T-helper 1 cell treated with Interleukin-12 subunit alpha and Interleukin-12 subunit beta and Interleukin-4 antibody, amounts not matched to agents 30 μg/mL and 1 μg/mL, for 36 hours (primary cell): ENCODE measurements around the gene SIRT5.
A peak's percentile ranks its signal among the peaks of the same experiment; 100 is the strongest.

ENCODE experiments used
- H3K27ac Mint-ChIP-seq: one replicate; pipeline ENCODE4 v1.8.0; 2021; ENCODE audit warnings: mild to moderate bottlenecking, mixed read lengths
- H3K27me3 Mint-ChIP-seq: one replicate; pipeline ENCODE4 v1.8.0; 2021; ENCODE audit warnings: low read depth, mixed read lengths
- H3K36me3 Mint-ChIP-seq: one replicate; pipeline ENCODE4 v1.8.0; 2021; ENCODE audit warnings: low read depth, mixed read lengths
- H3K4me1 Mint-ChIP-seq: one replicate; pipeline ENCODE4 v1.8.0; 2021; ENCODE audit warnings: low read depth, mixed read lengths
- H3K4me3 Mint-ChIP-seq: one replicate; pipeline ENCODE4 v1.8.0; 2021; ENCODE audit warnings: mild to moderate bottlenecking, moderate library complexity, mixed read lengths
- H3K9me3 Mint-ChIP-seq: one replicate; pipeline ENCODE4 v1.8.0; 2021; ENCODE audit warnings: mixed read lengths

The SIRT5 gene

GRCh38 chr6:13615792-13616120 lies 41.4 kb downstream of the SIRT5 start:
- H3K9me3 Mint-ChIP-seq = no peaks in the 10 kb centered on the region
- H3K4me1 Mint-ChIP-seq = peaks cover 44% of the 10 kb centered on the region
- H3K4me3 Mint-ChIP-seq = peak overlapping the region; percentile 97
- H3K36me3 Mint-ChIP-seq = peaks cover 26% of the 10 kb centered on the region
- peak overlapping the region; percentile 96 for H3K27ac Mint-ChIP-seq
- H3K27me3 Mint-ChIP-seq = no peaks in the 10 kb centered on the region

DNA sequence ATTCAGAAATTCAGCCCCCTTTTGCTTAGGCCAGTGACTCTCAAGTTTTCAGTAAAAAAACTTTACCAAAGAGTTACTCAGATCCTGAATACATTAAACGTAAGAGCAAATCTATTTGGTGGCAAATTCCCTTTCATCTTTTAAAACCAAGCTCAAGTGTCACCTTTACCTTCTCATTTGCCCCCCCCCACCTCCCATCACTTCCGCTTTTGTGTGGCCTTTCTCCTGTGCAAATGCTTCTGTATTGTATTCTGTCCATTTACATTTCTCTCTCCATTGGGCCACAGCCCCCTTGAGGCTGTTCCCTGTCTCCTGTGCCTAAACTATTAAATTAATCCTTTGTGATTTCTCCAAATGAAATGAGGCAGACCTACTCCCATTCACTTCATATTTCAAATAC lies 42.7 kb downstream of the SIRT5 start:
- Mint-ChIP-seq H3K27ac (peak overlapping the region; percentile 64), H3K36me3 (peaks cover 31% of the 10 kb centered on the region), H3K9me3 (no peaks in the 10 kb centered on the region), H3K27me3 (no peaks in the 10 kb centered on the region), H3K4me1 (peaks cover 36% of the 10 kb centered on the region), H3K4me3 (peak overlapping the region; percentile 97)

GRCh38 chr6:13624871-13625288 lies 50.5 kb downstream of the SIRT5 start:
- no peaks in the 10 kb centered on the region for H3K9me3 Mint-ChIP-seq

DNA sequence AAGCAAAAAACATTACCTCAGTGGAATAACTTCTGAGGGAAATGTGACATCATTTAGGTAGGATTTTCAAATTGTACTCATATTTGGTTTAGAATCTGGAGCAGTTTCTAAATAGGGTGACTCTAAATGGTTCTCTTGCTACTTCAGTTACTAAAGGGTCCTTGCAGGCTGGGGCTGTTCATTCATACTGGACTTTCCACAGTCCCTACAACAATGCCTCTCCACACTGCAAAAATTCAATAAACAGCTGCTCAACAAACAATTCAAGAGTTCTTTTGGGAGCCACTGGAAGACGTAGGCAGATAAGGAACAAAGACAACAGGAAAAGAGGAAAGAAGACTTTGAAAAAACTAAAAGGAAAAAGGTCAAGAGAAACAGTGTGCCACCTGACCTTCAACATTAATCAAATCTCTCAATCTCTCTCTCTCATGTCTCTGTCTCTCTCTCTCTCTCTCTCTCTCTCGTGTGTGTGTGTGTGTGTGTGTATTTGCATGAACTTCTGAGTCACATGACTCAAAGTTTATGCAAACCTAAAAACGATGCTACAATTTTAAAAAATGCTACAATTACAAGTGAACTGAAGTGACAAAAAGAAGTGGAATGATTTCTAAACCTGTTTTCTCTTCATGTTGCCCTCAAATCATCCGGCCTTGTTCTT lies 55.2 kb downstream of the SIRT5 start:
- no peak overlapping the region for H3K4me3 Mint-ChIP-seq
- no peaks in the 10 kb centered on the region for H3K27me3 Mint-ChIP-seq
- peak overlapping the region; percentile 3 for H3K27ac Mint-ChIP-seq
- no peaks in the 10 kb centered on the region for H3K9me3 Mint-ChIP-seq
- peaks cover 41% of the 10 kb centered on the region for H3K36me3 Mint-ChIP-seq
- H3K4me1 Mint-ChIP-seq = peaks cover 16% of the 10 kb centered on the region

More at GRCh38 chr6:13624871-13625288, 50.5 kb downstream of the SIRT5 start:
- H3K27ac Mint-ChIP-seq = peak overlapping the region; percentile 7
- no peaks in the 10 kb centered on the region for H3K27me3 Mint-ChIP-seq
- peaks cover 12% of the 10 kb centered on the region for H3K4me1 Mint-ChIP-seq
- peaks cover 48% of the 10 kb centered on the region for H3K36me3 Mint-ChIP-seq
- no peak overlapping the region for H3K4me3 Mint-ChIP-seq

DNA sequence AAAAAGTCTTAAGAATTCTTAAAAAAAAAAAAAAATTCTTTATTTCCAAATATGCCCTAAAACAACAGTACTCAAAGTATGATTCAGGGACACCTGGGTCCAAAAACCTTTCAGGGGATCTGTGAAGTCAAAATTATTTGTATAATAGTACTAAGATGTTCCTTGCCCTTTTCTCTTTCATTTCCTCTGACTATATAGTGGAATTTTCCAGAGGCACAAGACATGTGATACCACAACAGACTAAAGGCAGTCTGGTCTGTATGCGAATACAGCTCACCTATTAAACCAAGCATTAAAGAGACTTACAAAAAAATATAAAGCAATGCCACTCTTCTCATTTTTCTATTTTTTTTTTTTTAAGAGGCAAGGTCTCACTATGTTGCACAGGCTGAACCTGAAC lies 56.1 kb downstream of the SIRT5 start:
- Mint-ChIP-seq H3K9me3 (no peaks in the 10 kb centered on the region), H3K27me3 (no peaks in the 10 kb centered on the region), H3K36me3 (peaks cover 41% of the 10 kb centered on the region), H3K27ac (no peak overlapping the region), H3K4me1 (peaks cover 9% of the 10 kb centered on the region), H3K4me3 (no peak overlapping the region)

GRCh38 chr6:13633343-13633742 lies 58.9 kb downstream of the SIRT5 start:
- Mint-ChIP-seq H3K36me3 (peaks cover 48% of the 10 kb centered on the region), H3K27me3 (no peaks in the 10 kb centered on the region), H3K9me3 (no peaks in the 10 kb centered on the region), H3K4me3 (no peak overlapping the region), H3K4me1 (peaks cover 29% of the 10 kb centered on the region), H3K27ac (no peak overlapping the region)

DNA sequence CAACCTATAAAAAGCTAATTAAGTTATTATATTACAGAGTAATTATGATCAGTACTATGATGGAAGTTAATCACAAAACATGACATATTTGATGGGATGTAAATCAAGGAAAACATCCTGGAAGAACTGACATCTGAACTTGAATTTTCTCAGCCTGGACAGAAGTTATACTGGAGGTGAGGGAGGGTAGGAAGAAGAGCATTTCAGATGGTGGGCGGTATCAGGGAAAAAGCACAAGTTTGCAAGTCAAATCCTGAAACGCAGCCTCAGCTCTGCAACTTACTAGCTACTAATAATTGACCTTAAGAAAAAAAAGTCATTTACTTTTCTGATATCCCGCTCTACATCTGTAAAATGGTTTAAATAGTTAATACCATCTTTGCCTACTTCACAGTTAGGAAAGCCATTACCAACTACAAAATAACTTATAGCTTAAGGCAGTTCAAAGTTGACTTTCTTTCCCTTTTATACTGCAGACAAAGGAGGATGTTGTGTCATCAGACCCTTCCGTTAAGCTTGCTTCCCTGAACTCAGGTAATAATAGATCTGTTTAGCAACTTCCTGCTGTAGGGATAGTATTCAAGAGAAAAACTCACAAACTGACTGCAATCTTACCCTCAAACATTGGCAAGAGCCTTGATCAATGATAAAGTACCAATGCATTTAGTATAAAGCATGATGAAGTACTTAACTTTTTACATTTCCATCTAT lies 61.7 kb downstream of the SIRT5 start:
- Mint-ChIP-seq H3K4me3 (peak overlapping the region; percentile 40), H3K27me3 (no peaks in the 10 kb centered on the region), H3K27ac (peak overlapping the region; percentile 28), H3K4me1 (peaks cover 25% of the 10 kb centered on the region), H3K9me3 (no peaks in the 10 kb centered on the region), H3K36me3 (peaks cover 48% of the 10 kb centered on the region)

GRCh38 chr6:13638014-13638413 lies 63.6 kb downstream of the SIRT5 start:
- Mint-ChIP-seq H3K36me3 (peaks cover 39% of the 10 kb centered on the region), H3K4me3 (no peak overlapping the region), H3K27me3 (no peaks in the 10 kb centered on the region), H3K4me1 (peaks cover 22% of the 10 kb centered on the region), H3K27ac (no peak overlapping the region), H3K9me3 (no peaks in the 10 kb centered on the region)

DNA sequence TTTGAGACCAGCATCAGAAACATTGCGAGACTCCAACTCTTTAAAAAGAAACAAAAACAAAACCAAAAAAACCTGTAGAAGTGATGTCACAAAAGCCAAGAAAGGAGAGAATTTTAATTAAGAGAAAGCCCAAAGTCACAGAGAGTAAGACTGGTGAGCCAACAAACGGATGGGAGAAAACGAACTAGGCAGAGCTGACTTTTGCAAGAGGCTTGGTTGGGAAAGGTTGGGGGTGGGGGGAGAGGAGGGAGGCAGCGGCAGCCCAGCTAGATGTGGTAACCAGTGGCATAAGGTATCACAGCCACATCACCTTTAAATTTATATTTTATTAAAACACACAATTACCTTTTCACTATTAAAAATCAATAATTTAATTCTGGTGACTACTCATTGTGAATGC lies 64.2 kb downstream of the SIRT5 start:
- Mint-ChIP-seq H3K4me3 (no peak overlapping the region), H3K27ac (no peak overlapping the region), H3K27me3 (no peaks in the 10 kb centered on the region), H3K9me3 (no peaks in the 10 kb centered on the region), H3K4me1 (peaks cover 25% of the 10 kb centered on the region), H3K36me3 (peaks cover 45% of the 10 kb centered on the region)

GRCh38 chr6:13641315-13641714 lies 66.9 kb downstream of the SIRT5 start:
- H3K4me3 Mint-ChIP-seq = no peak overlapping the region
- peaks cover 19% of the 10 kb centered on the region for H3K4me1 Mint-ChIP-seq
- H3K36me3 Mint-ChIP-seq = peaks cover 38% of the 10 kb centered on the region
- H3K27ac Mint-ChIP-seq = no peak overlapping the region
- H3K27me3 Mint-ChIP-seq = no peaks in the 10 kb centered on the region
- no peaks in the 10 kb centered on the region for H3K9me3 Mint-ChIP-seq

DNA sequence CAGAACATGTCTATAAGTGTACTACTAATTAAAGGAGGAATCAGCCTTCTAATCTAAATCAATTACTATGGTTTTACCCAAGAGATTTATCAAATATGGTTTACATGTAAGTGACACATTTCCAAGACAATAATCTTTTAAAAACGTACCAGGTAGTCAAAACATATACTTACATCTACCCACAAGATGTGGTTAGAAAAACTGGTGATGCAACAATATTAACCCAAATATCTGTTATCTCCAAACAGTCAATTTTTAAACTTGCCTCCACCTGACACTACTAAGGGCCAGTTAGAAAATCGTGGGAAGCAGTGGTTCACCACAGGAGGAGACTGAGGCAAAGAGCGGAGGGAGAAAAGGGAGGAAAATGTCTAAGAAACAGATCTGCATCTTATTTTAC lies 68.7 kb downstream of the SIRT5 start:
- Mint-ChIP-seq H3K27ac (no peak overlapping the region), H3K4me3 (no peak overlapping the region), H3K4me1 (peaks cover 10% of the 10 kb centered on the region), H3K27me3 (no peaks in the 10 kb centered on the region), H3K36me3 (peaks cover 31% of the 10 kb centered on the region), H3K9me3 (no peaks in the 10 kb centered on the region)

DNA sequence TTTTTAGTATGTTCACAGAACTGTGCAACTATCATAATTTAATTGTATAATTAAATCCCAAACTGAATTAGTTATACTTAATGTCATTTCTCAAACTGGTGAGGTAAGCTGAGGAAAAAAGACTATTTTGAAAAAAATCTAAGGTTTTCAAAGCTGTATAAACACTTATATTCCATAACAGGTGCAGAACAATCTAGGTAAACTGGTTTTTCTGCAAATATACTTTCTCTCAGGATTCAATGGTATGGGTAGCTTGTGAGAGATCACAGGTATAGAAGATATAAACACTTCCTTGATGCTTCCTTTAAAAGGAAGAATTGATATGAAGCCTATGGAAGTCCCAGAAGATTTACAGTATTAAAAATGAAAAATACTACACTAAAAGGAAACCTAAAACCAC lies 74.4 kb downstream of the SIRT5 start:
- H3K4me1 Mint-ChIP-seq = peaks cover 10% of the 10 kb centered on the region
- no peaks in the 10 kb centered on the region for H3K9me3 Mint-ChIP-seq
- H3K27me3 Mint-ChIP-seq = no peaks in the 10 kb centered on the region
- peaks cover 22% of the 10 kb centered on the region for H3K36me3 Mint-ChIP-seq
- H3K27ac Mint-ChIP-seq = no peak overlapping the region
- H3K4me3 Mint-ChIP-seq = no peak overlapping the region

DNA sequence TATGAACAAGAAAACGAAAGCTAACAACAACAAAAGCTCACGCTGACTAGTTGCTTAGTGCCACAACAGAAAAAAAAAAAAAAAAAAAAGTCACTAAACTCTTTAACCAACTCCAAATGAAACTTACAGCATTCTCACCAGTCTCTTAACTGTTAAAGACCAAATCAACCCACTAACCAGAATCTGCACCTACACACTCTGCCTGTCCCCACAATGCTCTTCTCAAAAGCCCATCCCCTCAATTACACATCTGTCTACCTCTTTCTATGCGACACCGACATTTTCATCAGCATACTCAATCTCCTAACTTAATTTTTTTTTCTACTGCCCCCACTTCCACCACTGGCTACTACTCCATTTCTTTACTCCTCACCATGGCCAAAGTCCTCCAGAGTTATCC lies 75.0 kb downstream of the SIRT5 start:
- H3K36me3 Mint-ChIP-seq = peaks cover 22% of the 10 kb centered on the region
- H3K27me3 Mint-ChIP-seq = no peaks in the 10 kb centered on the region
- peaks cover 10% of the 10 kb centered on the region for H3K4me1 Mint-ChIP-seq
- H3K27ac Mint-ChIP-seq = no peak overlapping the region
- no peak overlapping the region for H3K4me3 Mint-ChIP-seq
- no peaks in the 10 kb centered on the region for H3K9me3 Mint-ChIP-seq

- Mint-ChIP-seq H3K36me3 (peaks cover 20% of the 10 kb centered on the region), H3K4me1 (peaks cover 14% of the 10 kb centered on the region), H3K9me3 (no peaks in the 10 kb centered on the region), H3K27me3 (no peaks in the 10 kb centered on the region), H3K27ac (no peak overlapping the region), H3K4me3 (no peak overlapping the region)
Measured at GRCh38 chr6:13653296-13653695, 78.9 kb downstream of the SIRT5 start.

DNA sequence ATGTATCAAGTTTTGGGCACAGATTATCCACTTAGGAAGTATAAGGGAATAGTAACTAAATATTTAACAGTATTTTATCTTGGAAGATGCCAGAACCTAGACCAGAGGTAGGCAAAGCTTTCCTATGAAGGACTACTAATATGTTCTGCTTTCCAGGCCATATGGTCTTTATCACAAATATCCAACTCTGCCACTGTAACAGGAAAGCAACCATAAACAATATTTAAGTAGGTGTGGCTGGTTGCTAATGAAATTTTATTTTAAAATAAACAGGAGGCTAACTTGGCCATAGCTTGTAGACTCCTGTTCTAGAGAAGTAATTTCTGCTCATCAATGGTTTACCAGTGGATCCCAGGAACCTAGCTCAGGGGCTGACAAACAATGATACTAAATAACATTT lies 80.1 kb downstream of the SIRT5 start:
- peaks cover 10% of the 10 kb centered on the region for H3K4me1 Mint-ChIP-seq
- H3K27ac Mint-ChIP-seq = no peak overlapping the region
- H3K9me3 Mint-ChIP-seq = no peaks in the 10 kb centered on the region
- H3K27me3 Mint-ChIP-seq = no peaks in the 10 kb centered on the region
- H3K4me3 Mint-ChIP-seq = no peak overlapping the region
- H3K36me3 Mint-ChIP-seq = peaks cover 16% of the 10 kb centered on the region
